AG04450 (cell line): ENCODE results near the gene OMP. TPM values are rescaled to one million over a fixed set of nuclear protein-coding genes. Genes with fewer than 3 reads are reported as not detected.

Source experiments
- CTCF ChIA-PET: fragments of 300-600, 350-600 bp; formaldehyde crosslinking; extraction: SDS; loops from one replicate; lab custom pipeline; 2022; ENCODE audit warnings: antibody characterized with exemption, inconsistent platforms; lab: Charles Lee
- POLR2A ChIA-PET: fragments of 350-600 bp; formaldehyde crosslinking; extraction: SDS; loops from one replicate; lab custom pipeline; 2021; ENCODE audit warnings: antibody characterized with exemption, inconsistent platforms; lab: Yijun Ruan, JAX
- DNase-seq: peaks from one replicate; pipeline ENCODE4 v3.0.0-alpha.2; 2011; ENCODE audit warnings: low read depth, low spot score
- H3K27ac ChIP-seq: one replicate; pipeline ENCODE4 v1.5.1; 2012; ENCODE audit warnings: low read depth, low read length, control low read depth
- H3K27me3 ChIP-seq: one replicate; pipeline ENCODE4 v1.6.0; 2012; ENCODE audit warnings: low read length; ENCODE audit not compliant: control insufficient read depth, insufficient read depth
- H3K4me3 ChIP-seq: 2 replicates; pipeline ENCODE4 v1.5.1; 2011; ENCODE audit warnings: mild to moderate bottlenecking, low read depth, low read length, control low read depth
- H3K9me3 ChIP-seq: 2 replicates; pipeline ENCODE4 v1.5.1; 2012; ENCODE audit warnings: low read length; ENCODE audit not compliant: control insufficient read depth, insufficient read depth
- polyA plus RNA-seq: library from polyadenylated mRNA; depleted of rRNA; stranded (reverse); fragments of >200 nt; gene quantifications from 2 replicates; pipeline ENCODE4 v1.2.3, GENCODE V29; 2011
- TF ChIP-seq, protein P1 (sequence below): IDR thresholded peaks from 2 replicates; pipeline ENCODE4 v1.5.1; 2011; ENCODE audit warnings: low read depth, low read length, control low read depth, inconsistent platforms

Gene OMP
- polyA plus RNA-seq, 1 experiment, result not detected

- POLR2A ChIA-PET, result no interaction called here
- TF ChIP-seq, protein P1, sequence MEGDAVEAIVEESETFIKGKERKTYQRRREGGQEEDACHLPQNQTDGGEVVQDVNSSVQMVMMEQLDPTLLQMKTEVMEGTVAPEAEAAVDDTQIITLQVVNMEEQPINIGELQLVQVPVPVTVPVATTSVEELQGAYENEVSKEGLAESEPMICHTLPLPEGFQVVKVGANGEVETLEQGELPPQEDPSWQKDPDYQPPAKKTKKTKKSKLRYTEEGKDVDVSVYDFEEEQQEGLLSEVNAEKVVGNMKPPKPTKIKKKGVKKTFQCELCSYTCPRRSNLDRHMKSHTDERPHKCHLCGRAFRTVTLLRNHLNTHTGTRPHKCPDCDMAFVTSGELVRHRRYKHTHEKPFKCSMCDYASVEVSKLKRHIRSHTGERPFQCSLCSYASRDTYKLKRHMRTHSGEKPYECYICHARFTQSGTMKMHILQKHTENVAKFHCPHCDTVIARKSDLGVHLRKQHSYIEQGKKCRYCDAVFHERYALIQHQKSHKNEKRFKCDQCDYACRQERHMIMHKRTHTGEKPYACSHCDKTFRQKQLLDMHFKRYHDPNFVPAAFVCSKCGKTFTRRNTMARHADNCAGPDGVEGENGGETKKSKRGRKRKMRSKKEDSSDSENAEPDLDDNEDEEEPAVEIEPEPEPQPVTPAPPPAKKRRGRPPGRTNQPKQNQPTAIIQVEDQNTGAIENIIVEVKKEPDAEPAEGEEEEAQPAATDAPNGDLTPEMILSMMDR, result no peak
- no peak for DNase-seq
- H3K9me3 ChIP-seq, result no peaks in the 10 kb centered on the region
- H3K27me3 ChIP-seq, result no peaks in the 10 kb centered on the region
- no peak overlapping the region for H3K4me3 ChIP-seq
- CTCF ChIA-PET, result interaction anchor here (0.8 to 6.7 kb wide), 3 partner anchors 15 to 41 kb away, joined by 3 to 156 read pairs (median 16); no protein-coding TSS in a partner anchor
- H3K27ac ChIP-seq, result no peak overlapping the region
Measured at GRCh38 chr11:77089004-77089545, 13.6 kb upstream of the OMP start.

- Histone ChIP-seq H3K27me3 (no peaks in the 10 kb centered on the region), H3K27ac (no peak overlapping the region), H3K9me3 (no peaks in the 10 kb centered on the region), H3K4me3 (no peak overlapping the region)
- CTCF ChIA-PET, result interaction anchor here (0.8 to 6.7 kb wide), 16 partner anchors 9 to 529 kb away, joined by 3 to 156 read pairs (median 14); partner anchors contain the start of gene CAPN5
- TF ChIP-seq, protein P1, result no peak
- POLR2A ChIA-PET, result no interaction called here
- no peak for DNase-seq
Measured at GRCh38 chr11:77090046-77090372, 12.6 kb upstream of the OMP start.

GRCh38 chr11:77090373-77091111 lies 12.1 kb upstream of the OMP start:
- no peak overlapping the region for H3K4me3 ChIP-seq
- ChIA-PET CTCF (interaction anchor here (0.9 to 6.7 kb wide), 24 partner anchors 9 to 529 kb away, joined by 3 to 156 read pairs (median 9); partner anchors contain the start of genes CAPN5 and OMP), POLR2A (interaction anchor here (1.0 to 1.3 kb wide), 2 partner anchors 24 to 43 kb away, joined by 6 to 10 read pairs; partner anchors contain the start of gene CAPN5)
- no peak for DNase-seq
- H3K9me3 ChIP-seq, result no peaks in the 10 kb centered on the region
- TF ChIP-seq, protein P1, result no peak
- H3K27me3 ChIP-seq, result no peaks in the 10 kb centered on the region
- no peak overlapping the region for H3K27ac ChIP-seq

- Histone ChIP-seq H3K27me3 (no peaks in the 10 kb centered on the region), H3K4me3 (no peak overlapping the region), H3K27ac (no peak overlapping the region), H3K9me3 (no peaks in the 10 kb centered on the region)
- no peak for DNase-seq
- TF ChIP-seq, protein P1, result peak; percentile 96
- ChIA-PET CTCF (interaction anchor here (0.6 to 6.7 kb wide), 34 partner anchors 10 to 528 kb away, joined by 3 to 156 read pairs (median 4); partner anchors contain the start of genes CAPN5 and OMP), POLR2A (interaction anchor here (0.7 to 1.3 kb wide), 3 partner anchors 25 to 44 kb away, joined by 3 to 10 read pairs (median 6); partner anchors contain the start of gene CAPN5)
Measured at GRCh38 chr11:77091146-77091940, 11.3 kb upstream of the OMP start.
